K562 (cell line): ENCODE measurements around the gene KCNG3.

Experiments
- MXD1 ChIP-seq: fragments of 250-450 bp; sonication (Bioruptor Pico); IDR thresholded peaks from 2 replicates; pipeline ENCODE4 v1.8.0; 2021; ENCODE audit warnings: borderline replicate concordance, mild to moderate bottlenecking, moderate library complexity; ENCODE audit not compliant: poor library complexity, severe bottlenecking
- ZNF23 ChIP-seq: fragments of 250-450 bp; sonication (Bioruptor Pico); IDR thresholded peaks from 2 replicates; pipeline ENCODE4 v1.4.0; 2020; ENCODE audit warnings: mild to moderate bottlenecking
- TF ChIP-seq, protein P1 (sequence below), 3 experiments: IDR thresholded peaks in 2 of 3; conservative IDR thresholded peaks in 1 of 3; 2 replicates each; pipeline ENCODE4 v1.5.1; 2011 to 2012; ENCODE audit warnings: low read length in 3 of 3, mild to moderate bottlenecking in 3 of 3, control low read depth in 2 of 3, improper control_type of control experiment in 1 of 3, inconsistent platforms in 1 of 3, low read depth in 1 of 3, mixed read lengths in 1 of 3, moderate library complexity in 1 of 3; ENCODE audit not compliant: insufficient read depth in 2 of 3

DNA sequence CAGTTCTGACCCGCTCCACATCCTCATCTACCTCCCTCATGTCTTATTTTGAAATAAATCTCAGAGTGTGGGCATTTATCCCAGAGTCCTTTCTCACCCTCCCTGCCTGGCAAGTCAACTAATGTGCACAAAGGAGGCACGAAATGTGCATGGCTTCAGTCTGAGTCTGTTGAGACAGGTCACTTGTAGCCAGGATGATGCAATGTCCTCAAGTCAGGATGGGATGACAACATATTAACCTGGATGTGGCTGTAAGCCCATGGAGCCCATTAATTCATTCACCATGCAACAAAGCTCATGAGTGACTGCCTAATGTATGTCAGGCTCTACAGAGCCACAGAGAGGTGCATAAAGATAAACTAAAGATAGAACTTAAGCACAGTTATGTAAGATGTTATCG lies 34.5 kb downstream of the KCNG3 start:
- TF ChIP-seq MXD1 (no peak), ZNF23 (CRISPR knock-in tag) (no peak)
- TF ChIP-seq, protein P1, sequence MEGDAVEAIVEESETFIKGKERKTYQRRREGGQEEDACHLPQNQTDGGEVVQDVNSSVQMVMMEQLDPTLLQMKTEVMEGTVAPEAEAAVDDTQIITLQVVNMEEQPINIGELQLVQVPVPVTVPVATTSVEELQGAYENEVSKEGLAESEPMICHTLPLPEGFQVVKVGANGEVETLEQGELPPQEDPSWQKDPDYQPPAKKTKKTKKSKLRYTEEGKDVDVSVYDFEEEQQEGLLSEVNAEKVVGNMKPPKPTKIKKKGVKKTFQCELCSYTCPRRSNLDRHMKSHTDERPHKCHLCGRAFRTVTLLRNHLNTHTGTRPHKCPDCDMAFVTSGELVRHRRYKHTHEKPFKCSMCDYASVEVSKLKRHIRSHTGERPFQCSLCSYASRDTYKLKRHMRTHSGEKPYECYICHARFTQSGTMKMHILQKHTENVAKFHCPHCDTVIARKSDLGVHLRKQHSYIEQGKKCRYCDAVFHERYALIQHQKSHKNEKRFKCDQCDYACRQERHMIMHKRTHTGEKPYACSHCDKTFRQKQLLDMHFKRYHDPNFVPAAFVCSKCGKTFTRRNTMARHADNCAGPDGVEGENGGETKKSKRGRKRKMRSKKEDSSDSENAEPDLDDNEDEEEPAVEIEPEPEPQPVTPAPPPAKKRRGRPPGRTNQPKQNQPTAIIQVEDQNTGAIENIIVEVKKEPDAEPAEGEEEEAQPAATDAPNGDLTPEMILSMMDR (IDR thresholded peaks at IDR 0.05 in 2 of 3, conservative IDR thresholded peaks at IDR 0.05 in 1 of 3; ENCODE audit: insufficient read depth in 2 of 3, low read depth in 1 of 3, low read length in 3 of 3) = no peak
